Measurements from ENCODE around the gene MBD1.
A peak's percentile ranks its signal among the peaks of the same experiment; 100 is the strongest.
"Not testable (repeated sequence)": the region's sequence is repeated elsewhere in the genome, so short reads cannot be mapped to it uniquely, and the experiment has no call there.

MBD1 gene

GRCh38 chr18:50293039-50293438 is 11.7 kb upstream of the MBD1 start:
- no peak for DNase-seq (ENCODE audit: low read depth)

DNA sequence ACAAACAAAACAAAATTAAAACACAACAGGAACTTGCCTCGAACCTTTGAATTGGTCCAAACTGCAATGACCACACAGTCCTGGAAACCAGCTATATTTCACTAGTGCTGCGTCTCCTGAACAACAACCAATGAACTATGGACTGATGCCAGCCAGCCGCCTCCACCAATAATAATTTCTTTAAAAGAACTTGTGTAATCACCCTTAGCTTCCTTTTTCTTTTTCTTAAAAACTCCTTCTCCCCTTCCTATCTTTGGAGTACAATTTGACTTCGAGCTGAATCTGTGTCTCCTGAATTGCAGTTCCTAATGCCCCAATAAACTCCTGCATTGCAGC is 7.8 kb upstream of the MBD1 start:
- DNase-seq (ENCODE audit: low read depth) = no peak

GRCh38 chr18:50288348-50289107 is 7.2 kb upstream of the MBD1 start:
- DNase-seq (ENCODE audit: low read depth) = not testable (repeated sequence)

DNA sequence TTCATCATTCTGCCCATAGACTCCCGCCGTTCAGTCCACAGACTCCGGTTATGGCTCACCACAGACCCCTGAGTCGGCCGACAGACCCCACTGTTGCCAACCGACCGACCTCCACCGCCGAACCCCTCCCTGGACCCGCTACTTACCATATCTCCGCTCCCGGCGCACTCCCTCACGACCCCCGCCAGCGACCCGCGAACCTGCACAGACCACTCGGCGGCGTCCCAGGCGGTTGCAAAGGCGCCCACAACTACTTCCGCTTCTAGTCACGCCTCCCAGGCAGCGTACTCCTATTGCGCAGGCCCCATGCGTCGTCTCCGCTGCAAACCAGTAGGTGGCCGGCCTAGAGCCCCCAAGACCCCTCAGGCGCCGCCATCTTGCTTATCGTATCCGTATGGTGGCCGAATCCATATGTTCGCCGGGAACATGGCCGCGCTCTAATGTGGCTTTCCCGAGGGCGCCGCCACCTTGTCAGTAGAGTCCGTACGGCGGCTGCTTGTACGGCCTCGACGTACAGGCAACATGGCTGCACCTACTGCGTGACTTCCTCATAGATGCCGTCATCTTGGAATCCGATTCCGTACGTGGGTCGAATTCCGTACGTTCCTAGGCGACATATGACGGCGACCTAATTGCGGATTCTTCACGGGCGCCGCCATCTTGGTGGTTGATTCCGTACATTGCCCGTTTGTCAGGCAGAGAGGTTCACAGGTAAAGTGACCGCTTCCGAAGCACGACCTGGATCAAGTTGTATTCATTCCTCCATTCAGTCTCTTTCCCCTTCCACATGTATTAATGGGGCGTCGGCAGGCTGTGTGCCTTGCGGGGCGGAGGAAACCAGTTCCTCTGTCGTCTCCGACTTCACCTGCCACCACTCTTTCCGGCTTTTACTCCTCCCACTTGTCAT is 6.4 kb upstream of the MBD1 start, which contains the start of gene CXXC1:
TSS of gene CXXC1 (minus strand) at position 252 of the 907 bp plus-strand sequence. CDS start at position 149, 103 bp downstream.
- peak; percentile 99 for DNase-seq (ENCODE audit: low read depth)

DNA sequence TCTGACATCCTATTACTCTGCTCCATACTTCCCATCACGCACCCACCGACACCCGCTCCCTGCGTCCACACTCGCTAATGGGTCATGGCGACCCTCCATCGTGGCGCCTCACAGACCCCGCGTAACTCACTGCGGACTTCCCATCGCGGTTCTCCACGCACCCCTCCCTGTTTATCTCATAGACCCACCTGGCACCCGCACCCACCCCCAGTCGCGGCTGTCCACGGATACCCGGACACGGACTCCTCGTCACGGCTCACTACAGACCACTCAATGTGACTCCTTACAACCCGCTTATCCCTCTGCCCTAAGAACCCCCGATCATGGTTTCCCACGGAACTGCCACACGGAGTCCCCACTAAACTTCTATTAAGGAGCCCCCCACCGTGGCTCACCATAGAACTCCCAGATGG is 5.7 kb upstream of the MBD1 start:
- no peak for DNase-seq (ENCODE audit: low read depth)

DNA sequence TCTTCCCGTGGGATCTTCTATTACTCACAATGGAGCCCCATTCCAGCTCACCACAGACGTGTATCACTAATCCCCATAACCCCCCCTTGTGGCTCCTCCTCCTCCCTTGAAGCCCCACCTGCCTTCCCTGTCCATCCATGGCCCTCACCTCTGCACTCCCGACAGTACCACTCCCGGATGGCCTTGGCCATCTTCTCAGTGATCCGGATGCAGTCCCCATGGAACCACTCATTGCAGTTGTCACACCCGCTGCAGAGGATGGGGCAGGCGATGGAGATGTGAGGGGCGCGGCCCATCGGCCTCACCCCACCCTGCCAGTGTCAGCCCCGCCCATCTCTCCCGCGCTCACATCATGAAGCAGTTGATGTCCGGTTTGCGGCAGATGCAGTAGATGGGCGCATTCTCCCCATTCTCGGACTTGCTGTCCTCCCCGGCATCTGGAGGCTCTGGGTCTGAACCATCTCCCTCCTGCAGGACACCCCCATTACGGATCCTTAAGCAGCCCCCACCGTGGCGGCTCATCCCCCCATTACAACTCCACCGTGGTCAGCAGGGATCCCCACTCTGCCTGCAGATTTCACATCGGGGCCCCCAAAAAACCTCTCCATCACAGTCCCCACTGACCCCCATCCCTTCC is 5.2 kb upstream of the MBD1 start:
- no peak for DNase-seq (ENCODE audit: low read depth)

DNA sequence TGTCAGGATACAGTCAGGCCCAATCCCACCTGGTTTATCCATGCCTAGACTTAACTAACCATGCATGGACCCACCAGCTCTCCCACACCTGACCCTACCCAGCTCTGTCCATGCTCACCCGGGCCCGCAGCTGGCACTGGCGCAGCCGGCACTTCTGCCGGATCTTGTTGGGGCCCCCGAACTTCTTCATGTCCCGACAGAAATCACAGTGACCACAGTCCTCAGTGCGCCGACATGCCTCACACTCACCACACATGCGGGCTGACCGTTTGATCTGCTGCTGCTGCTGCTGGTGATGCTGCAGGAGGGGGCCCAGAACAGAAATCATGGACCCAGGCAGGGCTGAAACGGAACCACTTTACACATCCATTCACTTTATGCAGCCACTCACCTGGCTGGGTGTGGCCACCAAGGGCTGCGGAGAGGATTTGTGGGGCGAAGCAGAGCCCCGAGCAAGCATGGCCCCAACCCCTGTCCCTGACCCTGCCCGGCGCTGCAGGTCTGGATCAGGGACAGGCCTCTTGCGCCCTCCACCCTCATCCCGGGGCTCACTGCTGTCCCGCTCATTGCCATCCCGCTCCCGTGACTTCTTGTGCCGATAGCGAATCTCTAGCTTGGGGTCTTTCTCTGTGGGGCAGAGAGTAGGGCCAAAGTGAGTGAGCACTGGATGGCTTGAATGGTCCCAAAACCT is 4.5 kb upstream of the MBD1 start:
- DNase-seq (ENCODE audit: low read depth) = no peak

DNA sequence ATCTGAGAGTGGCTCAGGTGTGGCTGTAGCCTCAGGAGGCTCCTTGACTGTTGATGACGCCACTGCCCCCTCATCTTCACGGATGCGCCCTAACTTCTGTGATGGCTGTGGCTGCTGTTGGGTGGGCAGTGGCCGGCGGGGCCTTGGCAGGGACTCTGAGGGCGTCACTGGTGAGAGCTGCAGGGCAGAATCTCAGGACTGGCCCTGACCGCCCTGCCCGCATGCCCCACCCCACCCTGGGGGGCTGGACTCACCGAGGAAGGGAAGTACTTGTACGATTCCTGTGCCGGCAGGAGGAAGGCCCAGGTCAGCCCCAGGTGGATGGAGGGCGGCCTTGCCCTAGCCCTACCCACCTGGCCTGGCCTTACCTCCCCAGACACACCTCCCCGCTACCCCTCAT is 3.7 kb upstream of the MBD1 start:
- DNase-seq (ENCODE audit: low read depth) = no peak

DNA sequence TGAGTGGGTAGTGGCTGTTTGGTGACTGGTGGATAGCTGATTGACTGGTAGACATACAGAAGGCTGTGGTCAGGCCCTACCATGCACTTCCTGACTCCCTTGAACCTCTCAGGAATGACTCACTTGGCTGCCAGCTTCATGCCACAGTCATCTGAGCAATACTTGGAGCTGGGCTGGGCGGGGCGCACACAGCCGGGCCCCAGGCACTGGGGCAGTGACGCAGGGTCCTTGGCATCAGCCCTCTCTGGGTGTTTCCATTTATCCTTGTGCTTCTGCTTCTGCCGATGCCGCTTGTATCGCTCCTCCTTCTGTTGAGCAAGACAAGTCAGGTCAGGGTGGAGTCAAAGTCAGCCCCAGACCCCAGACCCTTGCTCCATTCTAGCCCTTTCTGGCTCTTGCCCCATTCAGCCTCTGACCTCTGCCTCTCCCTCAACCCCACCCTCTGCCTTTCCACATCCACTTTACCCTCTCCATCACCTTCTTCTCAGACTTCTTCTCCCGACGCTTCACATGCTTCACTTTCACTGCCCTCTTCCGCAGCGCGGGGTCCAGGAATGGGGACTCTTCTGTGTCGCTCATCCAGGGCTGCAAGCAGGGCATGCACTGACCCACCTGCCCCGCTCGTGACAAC is 3.0 kb upstream of the MBD1 start:
- DNase-seq (ENCODE audit: low read depth) = no peak

GRCh38 chr18:50283469-50284209 is 2.3 kb upstream of the MBD1 start:
- no peak for DNase-seq (ENCODE audit: low read depth)

GRCh38 chr18:50282521-50283335 is 1.4 kb upstream of the MBD1 start:
- no peak for DNase-seq (ENCODE audit: low read depth)

- DNase-seq (ENCODE audit: low read depth) = no peak
Measured at GRCh38 chr18:50281972-50282520, 723 bp upstream of the MBD1 start.

DNA sequence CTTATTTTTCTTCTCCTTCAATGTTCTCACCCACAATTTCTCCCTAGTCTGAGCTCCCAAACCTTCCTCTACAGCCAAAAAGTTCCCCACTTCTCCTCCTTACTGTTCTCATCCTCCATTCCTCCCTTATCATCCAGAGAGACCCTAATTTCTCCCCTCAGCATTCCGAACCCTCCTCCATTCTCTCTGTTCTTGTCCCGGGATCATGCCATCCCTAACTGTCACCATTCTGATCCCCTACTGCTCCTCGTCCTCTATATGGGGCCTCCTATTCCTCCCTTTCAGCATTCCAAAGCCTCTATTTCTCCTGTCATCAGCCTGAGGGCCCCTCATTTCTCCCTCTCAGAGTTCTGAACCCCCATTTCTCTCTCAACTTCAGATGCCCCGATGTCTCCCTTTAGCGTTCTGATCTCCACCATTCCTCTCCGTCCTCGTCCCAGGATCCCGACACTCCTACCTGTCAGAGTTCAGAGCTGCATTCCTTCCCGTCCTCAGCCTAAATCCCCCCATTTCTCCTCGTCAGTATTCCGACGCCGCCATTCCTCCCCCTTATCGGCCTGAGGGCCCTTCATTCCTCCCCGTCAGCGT is 522 bp downstream of the MBD1 start:
- no peak for DNase-seq (ENCODE audit: low read depth)

DNA sequence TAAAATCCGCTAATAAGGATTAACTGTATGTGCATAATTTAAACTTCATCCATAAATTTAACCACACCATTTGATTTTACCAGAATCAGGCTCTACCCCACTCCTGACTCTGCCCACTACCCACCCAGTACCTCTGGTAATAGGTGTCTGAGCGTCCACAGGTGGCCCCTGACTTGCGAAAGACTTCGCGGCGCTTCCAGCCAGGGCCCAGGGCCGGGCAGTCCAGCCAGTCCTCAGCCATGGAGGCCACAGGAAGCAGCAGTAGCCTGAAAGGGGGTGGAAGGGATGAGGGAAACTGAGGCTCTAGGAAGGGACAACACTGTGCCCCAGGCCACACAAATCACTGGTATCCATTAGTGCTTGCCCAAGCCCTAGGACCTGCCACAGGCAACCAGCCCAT is 1.6 kb downstream of the MBD1 start:
- no peak for DNase-seq (ENCODE audit: low read depth)

DNA sequence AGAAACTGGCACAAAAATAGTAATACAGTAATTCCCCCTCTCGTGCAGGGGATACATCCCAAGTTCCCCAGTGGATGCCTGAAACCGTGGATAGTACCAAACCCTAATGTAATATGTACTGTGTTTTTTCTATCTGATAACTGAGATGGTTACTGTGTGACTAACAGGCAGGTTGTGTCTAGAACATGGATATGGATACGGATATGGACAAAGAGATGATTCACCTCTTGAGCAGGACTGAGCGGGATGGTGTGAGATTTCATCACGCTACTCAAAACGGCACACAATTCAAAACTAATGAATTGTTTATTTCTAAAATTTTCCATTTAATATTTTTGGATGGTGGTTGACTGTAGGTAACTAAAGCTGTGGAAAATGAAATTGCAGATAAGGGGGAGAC is 3.4 kb downstream of the MBD1 start:
- DNase-seq (ENCODE audit: low read depth) = peak; percentile 36

DNA sequence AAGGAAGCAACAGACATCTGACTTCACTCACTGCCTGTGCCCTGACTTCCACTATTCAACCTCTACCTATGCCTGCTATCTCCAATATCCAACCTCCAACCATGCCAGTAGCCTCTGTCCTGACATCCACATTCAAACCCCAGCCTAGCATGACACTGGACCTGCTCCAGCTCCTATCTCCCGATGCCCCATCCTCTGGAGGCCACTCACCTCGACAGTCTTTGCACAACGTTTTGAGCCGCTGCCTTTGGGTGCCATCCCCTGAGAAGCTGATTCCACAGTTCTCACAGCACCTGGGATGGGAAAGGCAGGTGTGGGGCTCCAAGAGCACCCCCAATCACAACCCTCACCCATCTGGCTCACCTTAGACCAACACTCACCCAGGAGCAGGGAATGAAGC is 4.9 kb downstream of the MBD1 start:
- DNase-seq (ENCODE audit: low read depth) = no peak

- DNase-seq (ENCODE audit: low read depth) = no peak
Measured at GRCh38 chr18:50275503-50276036, 5.8 kb downstream of the MBD1 start.

- no peak for DNase-seq (ENCODE audit: low read depth)
Measured at GRCh38 chr18:50274941-50275340, 6.4 kb downstream of the MBD1 start.

DNA sequence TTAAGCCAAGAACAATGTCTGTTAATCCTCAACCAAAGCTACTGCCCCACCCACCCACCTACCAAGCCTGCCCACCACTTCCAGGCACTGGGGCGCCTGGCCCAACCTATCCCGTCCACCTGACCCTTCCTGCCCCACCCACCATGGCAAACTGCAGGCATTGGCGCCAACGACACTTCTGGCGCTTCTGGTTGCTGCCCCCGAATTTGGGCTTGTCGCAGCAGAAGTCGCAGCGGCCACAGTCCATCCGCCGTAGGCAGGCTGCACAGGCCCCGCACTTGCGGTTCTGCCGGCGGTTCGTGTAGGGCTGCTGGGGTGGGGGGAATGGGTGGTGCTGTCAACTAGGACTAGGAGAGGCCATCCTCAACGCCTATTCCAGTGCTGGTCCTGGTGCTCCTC is 7.3 kb downstream of the MBD1 start:
- no peak for DNase-seq (ENCODE audit: low read depth)
